Peyer's patch (tissue), 4 donors: ENCODE measurements around the gene SETD1B.

Experiments
- CTCF ChIP-seq, 6 experiments: fragments of 450-650 bp in 4 of 6; fragments of 200-600 bp in 2 of 6; sonication (generic) in 1 of 6; IDR thresholded peaks; one replicate each; pipeline ENCODE4 v1.5.1; 2017 to 2019; ENCODE audit warnings: antibody characterized with exemption in 6 of 6, mild to moderate bottlenecking in 3 of 6, moderate library complexity in 1 of 6
- POLR2A ChIP-seq, 2 donors: fragments of 450-650 bp; IDR thresholded peaks; one replicate each; pipeline ENCODE4 v1.5.1; 2017; ENCODE audit warnings: antibody characterized with exemption in 2 of 2, mild to moderate bottlenecking in 2 of 2, moderate library complexity in 2 of 2

GRCh38 chr12:121786440-121786825 is 17.4 kb upstream of the SETD1B start:
- TF ChIP-seq CTCF (IDR thresholded peaks at IDR 0.05): peak in 2 of 6 experiments; percentile 7 to 14
- TF ChIP-seq POLR2A (IDR thresholded peaks at IDR 0.05): peak in 1 of 2 donors; percentile 91
